NCI-H510A treated with DMSO at 0.1 percent for 48 hours (cell line): ENCODE data around the gene INSL3.
"Not testable (repeated sequence)": the region's sequence is repeated elsewhere in the genome, so short reads cannot be mapped to it uniquely, and the experiment has no call there.

Source experiments
- DNase-seq: peaks from one replicate; lab custom pipeline; 2025; lab: John Stamatoyannopoulos, UW

The INSL3 gene

DNA sequence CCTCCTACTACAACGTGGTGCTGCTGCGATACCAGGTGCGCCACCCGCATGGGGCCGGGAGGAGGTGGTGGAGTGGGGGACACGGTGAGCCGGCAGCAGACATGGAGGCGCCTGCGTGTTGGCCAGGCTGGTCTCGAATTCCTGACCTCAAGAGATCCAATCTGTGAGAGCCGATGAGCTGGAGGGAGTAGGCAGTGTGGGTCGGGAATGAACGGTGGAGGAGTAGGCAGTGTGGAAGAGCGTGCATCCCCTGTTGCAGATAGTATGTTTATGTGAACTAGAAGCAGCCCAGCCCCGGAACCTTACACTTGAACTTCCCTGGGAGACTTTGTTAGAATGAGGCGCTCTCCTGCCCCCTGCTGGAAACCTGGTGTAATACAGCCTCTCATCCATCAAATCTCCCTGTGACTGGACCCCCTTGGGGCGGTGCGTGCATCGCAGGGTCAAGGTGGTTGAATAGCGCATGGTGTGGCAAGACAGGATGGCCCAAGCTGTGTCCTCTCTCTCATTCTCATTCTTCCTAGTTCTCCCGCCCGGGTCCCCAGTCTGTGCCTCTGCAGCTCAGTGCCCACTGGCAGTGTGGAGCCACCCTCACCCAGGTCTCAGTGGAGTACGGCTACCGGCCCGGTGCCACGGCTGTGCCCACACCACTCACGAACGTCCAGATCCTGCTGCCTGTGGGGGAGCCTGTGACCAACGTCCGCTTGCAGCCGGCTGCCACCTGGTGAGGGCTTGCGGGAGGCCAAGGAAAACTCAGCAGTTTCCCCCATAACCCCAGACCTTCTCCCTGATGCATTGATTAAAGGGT lies 36.9 kb downstream of the INSL3 start:
- peak; percentile 66 for DNase-seq

DNA sequence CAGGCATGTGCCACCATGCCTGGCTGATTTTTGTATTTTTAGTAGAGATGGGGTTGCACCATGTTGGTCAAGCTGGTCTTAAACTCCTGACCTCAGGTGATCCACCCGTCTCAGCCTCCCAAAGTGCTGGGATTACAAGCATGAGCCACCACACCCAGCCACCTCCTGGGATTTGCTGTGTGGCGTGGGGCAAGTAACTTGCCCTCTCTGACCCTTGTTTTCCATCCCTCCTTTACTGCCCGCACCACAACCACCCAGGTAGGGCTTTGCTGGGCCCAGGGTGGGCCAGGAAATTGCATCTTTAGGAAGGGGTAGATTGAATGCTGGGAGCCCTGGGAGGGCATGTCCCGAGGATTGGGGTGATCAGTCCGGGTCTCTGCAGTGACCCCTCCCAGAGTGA lies 37.6 kb downstream of the INSL3 start:
- DNase-seq = not testable (repeated sequence)

DNA sequence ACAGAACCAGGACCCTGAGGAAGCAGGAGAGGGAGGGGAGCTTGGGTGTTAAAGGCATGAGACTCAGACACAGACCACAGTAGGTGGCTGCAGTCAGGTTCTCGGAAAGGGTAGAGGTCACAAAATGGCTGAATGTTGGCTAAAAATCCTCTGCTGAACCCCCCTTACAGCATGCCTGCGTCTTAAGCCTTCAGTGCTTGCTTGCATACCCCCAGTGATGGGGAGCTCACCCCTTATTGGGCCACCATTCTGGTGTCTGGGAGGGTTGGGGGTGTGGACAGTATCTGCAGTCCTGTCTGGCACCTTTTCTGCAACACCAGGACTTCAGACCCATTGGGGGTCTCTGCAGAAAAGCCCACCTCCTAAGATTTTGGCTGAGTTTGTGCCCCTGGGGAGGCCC lies 40.5 kb downstream of the INSL3 start:
- DNase-seq = no peak

- DNase-seq = no peak
Measured at GRCh38 chr19:17778968-17779929, 42.1 kb downstream of the INSL3 start.

DNA sequence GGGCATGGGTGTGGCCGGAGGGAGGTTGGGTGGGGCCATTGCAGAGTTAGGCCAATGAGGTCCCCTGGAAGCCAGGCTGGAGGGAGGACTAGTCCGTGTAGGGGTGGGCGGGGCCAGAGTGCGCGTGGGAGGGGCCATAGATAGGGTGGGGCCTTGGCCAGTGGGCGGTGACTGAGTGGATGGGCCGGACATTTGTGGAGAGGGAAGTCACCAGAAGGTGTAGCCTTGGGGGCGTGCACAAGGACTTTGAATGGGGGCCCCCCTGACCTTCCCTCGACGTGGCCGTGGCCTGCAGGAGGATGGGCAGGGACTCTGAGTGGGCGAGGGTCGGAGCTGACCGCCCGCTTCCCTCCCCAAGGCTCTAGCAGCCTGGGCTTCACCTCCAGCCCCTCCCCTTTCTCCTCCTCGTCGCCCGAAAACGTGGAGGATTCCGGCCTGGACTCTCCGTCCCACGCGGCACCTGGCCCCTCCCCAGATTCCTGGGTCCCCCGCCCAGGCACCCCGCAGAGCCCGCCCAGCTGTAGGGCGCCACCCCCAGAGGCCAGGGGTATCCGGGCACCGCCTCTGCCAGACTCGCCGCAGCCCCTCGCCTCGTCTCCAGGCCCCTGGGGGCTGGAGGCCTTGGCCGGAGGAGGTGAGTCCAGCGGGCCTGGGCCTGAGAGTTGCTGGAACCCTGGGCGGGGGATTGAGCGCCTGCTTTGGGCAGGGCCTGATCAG lies 42.9 kb downstream of the INSL3 start:
- DNase-seq = no peak

DNA sequence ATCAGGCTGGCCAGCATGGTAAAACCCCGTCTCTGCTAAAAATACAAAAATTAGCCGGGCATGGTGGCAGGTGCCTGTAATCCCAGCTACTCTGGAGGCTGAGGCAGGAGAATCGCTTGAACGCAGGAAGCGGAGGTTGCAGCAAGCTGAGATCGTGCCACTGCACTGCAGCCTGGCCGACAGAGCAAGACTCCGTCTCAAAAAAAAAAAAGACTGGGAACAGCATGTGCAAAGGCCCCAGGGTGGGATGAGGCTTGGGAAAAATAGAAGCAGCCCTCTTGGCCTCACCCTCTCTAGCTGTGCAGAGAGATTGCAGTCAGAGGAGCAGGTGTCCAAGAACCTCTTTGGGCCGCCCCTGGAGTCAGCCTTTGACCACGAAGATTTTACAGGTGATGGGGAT lies 43.5 kb downstream of the INSL3 start:
- DNase-seq = not testable (repeated sequence)

- no peak for DNase-seq
Measured at GRCh38 chr19:17775991-17776803, 45.1 kb downstream of the INSL3 start.

DNA sequence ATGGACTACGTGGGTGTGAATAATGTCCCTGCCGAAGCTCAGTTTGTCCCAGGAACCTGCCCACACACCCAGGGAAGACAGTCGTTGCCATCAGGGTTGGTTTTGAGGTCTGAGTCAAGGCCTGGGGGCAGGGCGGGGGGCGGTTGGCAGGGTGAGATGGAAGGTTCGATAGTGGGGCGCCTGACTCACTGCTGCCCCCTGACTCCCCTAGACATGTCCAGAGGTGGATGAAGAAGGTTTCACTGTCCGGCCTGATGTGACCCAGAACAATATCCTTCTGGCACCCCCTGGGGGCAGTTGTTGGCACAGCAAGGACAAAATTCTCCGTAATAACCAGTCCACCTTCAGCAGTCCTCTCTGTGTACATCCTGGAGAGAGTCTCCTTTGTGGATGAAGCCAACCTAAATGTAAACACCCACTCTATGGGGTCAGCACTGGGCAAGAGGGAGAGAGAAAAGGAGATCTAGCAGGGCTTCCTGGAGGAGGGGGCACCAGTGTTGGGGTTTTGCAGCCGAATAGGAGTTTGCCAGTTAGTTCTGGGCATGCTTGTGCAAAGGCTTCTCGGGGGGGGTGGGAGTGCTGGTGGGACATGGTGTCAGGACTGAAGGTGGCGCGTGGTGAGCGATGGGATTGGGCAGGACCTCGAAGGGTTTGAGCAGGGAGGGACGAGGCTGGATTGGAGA lies 45.9 kb downstream of the INSL3 start:
- DNase-seq = no peak

DNA sequence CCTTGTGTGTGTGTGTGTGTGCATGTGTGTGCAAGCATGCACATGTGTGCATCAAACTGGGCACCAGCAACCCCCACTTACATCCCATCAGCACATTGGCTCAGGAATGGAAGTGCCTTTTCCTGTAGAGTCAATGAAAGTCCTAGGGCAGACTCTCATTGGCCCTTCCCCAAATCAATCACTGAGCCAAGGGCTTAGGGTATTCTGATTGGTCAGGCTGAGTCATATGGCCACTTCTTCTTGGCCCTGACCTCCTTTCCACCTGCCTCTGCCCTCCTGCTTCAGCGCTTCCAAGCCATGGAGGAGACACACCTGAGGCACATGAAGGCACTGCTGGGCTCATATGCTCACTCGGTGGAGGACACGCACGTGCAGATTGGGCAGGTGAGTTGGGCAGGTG lies 49.1 kb downstream of the INSL3 start:
- DNase-seq = no peak

GRCh38 chr19:17770613-17771012 lies 50.7 kb downstream of the INSL3 start:
- no peak for DNase-seq

DNA sequence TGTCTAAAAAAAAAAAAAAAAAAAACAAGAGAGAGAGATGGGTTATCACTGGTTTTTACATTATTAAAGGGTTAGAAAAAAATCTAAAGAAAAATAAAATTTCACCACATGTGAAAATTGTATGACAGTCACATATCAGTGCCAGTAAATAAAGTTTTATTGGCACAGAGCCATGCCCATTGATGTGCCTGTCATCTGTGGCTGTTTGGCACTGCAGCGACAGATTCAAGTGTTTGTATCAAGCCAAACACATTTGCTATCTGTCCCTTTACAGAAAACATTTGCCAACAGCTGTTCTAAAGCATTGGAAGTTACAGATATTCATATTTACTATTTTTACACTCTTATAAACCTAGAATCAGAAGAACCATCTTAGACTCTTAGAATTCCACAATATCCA lies 53.8 kb downstream of the INSL3 start:
- DNase-seq = no peak

DNA sequence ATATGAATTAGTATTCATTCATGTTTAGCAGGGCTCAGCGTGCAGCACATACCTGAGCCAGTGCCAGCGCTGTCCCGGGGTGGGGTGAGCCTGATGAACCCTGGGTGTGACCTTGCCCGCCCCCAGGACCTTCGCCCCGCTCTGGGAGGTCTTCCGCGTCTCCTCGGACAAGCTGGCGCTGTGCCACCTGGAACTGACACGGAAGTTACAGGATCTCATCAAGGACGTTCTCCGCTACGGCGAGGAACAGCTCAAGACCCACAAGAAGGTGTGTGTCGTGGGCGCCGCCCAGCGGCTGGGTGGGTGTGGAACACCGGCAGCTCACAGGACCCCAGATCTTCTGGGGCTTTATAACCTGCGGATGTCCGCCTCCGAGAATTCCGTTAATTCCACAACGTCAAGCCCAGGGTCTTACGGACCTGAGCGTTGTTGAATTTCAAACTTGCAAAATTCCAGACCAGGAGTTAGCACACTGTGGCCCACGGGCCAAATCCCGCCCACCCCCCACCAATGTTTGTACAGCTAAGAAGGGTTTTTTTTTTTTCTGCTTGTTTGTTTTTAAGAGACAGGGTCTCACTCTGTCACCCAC lies 54.7 kb downstream of the INSL3 start:
- peak; percentile 62 for DNase-seq
